ENCODE data around the gene IFI27L1.
"Not testable (repeated sequence)": the region's sequence is repeated elsewhere in the genome, so short reads cannot be mapped to it uniquely, and the experiment has no call there.

The IFI27L1 gene

DNA sequence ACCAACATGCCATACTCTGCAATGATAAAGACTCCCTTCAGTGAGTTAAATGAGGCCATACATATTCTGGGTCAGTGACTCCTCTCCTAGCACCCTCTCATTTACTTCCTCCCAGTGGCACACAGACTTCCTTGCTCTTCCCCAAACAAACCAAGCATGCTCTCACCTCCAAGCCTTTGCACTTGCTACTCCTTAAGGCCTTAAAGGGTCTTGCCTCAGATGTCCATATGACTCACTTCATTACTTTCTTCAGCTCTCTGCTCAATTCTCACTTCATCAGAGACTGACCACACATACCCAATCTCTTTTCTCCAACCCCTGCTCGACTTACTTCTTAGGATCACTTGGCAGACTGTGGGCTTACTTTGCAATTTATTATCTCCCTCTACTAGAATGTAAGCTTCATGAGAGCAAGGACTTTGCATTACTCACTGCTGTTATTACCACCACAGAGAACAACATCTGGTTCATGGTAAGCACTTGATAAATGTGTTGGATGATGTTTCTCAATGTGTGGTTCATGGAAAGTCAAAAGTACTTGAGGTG lies 22.9 kb upstream of the IFI27L1 start:
- Histone ChIP-seq H3K4me1 (ENCODE audit: insufficient read depth, low read length) (peaks cover 10% of the 10 kb centered on the region; the same call in 1 of the 2 replicates), H3K9me3 (ENCODE audit: insufficient read depth, low read depth, low read length) (no peaks in the 10 kb centered on the region), H3K36me3 (ENCODE audit: insufficient read depth, low read length) (peaks cover 90% of the 10 kb centered on the region), H3K4me3 (ENCODE audit: low read length) (no peak overlapping the region), H3K27ac (ENCODE audit: low read depth, low read length) (no peak overlapping the region), H3K9ac (ENCODE audit: low read depth, low read length) (no peak overlapping the region), H3K27me3 (ENCODE audit: insufficient read depth, low read length) (no peaks in the 10 kb centered on the region)
- 93% methylated on average over 1 of the region's 1 CpG for WGBS

DNA sequence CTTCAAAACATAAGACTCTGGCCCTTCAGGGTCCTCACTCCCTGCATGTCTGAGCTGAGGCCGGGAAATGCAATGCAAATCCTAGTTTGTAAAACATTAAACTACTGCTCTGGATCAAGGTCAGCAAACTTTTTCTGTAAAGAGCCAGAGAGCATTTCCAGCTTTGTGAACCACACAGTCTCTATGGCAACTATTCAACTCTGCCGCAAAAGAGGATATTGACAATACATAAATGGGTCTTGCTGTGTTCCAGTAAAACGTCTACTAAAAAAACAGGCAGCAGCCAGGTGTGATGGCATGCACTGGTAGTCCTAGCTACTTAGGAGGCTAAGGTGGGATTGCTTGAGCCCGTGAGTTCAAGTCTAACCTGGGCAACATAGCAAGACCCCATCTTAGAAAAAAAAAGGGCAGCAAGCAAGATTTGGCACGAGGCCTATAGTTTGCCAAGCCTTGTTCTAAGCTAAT lies 22.4 kb upstream of the IFI27L1 start:
- Histone ChIP-seq H3K36me3 (ENCODE audit: insufficient read depth, low read length) (peaks cover 89% of the 10 kb centered on the region), H3K9me3 (ENCODE audit: insufficient read depth, low read depth, low read length) (no peaks in the 10 kb centered on the region), H3K9ac (ENCODE audit: low read depth, low read length) (no peak overlapping the region), H3K4me3 (ENCODE audit: low read length) (no peak overlapping the region), H3K4me1 (ENCODE audit: insufficient read depth, low read length) (peaks cover 10% of the 10 kb centered on the region; the same call in 1 of the 2 replicates), H3K27me3 (ENCODE audit: insufficient read depth, low read length) (no peaks in the 10 kb centered on the region), H3K27ac (ENCODE audit: low read depth, low read length) (no peak overlapping the region)
- WGBS, result 96% methylated on average over 5 of the region's 5 CpGs

DNA sequence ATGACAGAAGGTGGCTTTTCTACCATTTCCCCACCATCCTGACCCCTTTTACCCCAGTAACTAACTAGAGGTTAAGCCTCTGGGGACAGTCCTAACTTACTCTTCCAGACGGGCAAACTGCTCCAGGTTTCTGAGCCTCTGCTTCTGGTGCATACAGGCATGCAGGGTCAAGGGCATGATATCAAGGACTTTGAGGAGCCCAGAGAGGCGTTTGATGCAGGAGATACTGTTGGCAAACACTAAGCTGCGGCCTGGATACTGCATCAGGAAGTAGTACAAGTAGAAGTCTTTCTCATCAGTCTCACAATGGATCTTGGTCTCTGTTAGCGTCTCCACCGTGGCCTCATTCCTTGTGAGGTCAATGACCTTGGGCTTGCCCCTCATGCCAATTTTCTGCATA lies 21.1 kb upstream of the IFI27L1 start:
- Histone ChIP-seq H3K4me3 (ENCODE audit: low read length) (no peak overlapping the region), H3K27me3 (ENCODE audit: insufficient read depth, low read length) (no peaks in the 10 kb centered on the region), H3K4me1 (ENCODE audit: insufficient read depth, low read length) (peaks cover 10% of the 10 kb centered on the region; the same call in 1 of the 2 replicates), H3K27ac (ENCODE audit: low read depth, low read length) (no peak overlapping the region), H3K9ac (ENCODE audit: low read depth, low read length) (no peak overlapping the region), H3K36me3 (ENCODE audit: insufficient read depth, low read length) (peaks cover 76% of the 10 kb centered on the region), H3K9me3 (ENCODE audit: insufficient read depth, low read depth, low read length) (no peaks in the 10 kb centered on the region)
- 94% methylated on average over 5 of the region's 5 CpGs for WGBS

DNA sequence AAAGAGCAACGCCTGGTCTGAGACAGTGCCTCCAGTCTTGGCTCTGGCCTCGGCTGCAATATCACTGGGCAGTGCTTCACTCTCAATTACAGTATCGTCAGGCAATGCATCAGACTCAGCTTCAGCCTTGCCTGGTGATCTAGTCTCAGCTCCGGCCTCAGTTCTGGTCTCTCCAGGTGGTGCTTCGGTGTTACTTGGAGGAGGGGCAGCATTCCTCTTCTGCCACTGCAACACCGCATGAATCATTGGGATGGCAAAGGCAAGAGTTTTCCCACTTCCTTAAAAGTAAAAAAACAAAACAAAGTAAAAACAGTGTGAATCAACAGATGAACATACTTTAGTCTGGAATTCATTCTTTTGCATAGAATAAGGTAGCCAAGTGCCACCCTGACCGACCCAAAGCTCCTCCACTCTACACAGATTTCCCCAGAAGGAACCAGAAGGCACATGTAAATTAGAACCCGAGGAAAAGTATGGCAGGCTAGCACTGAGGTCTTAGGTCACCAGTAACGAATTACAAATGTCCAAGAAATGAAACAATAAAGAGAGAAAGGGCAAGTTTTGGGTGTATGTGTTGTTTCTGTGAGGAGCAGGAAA lies 18.7 kb upstream of the IFI27L1 start:
- no peaks in the 10 kb centered on the region for H3K9me3 ChIP-seq (ENCODE audit: insufficient read depth, low read depth, low read length)
- H3K4me3 ChIP-seq (ENCODE audit: low read length), result no peak overlapping the region
- peaks cover 52% of the 10 kb centered on the region for H3K36me3 ChIP-seq (ENCODE audit: insufficient read depth, low read length)
- H3K9ac ChIP-seq (ENCODE audit: low read depth, low read length), result no peak overlapping the region
- H3K27ac ChIP-seq (ENCODE audit: low read depth, low read length), result peak overlapping the region; percentile 52
- no peaks in the 10 kb centered on the region for H3K27me3 ChIP-seq (ENCODE audit: insufficient read depth, low read length)
- 66% methylated on average over 9 of the region's 9 CpGs for WGBS
- peaks cover 21% of the 10 kb centered on the region; the same call in 1 of the 2 replicates for H3K4me1 ChIP-seq (ENCODE audit: insufficient read depth, low read length)

DNA sequence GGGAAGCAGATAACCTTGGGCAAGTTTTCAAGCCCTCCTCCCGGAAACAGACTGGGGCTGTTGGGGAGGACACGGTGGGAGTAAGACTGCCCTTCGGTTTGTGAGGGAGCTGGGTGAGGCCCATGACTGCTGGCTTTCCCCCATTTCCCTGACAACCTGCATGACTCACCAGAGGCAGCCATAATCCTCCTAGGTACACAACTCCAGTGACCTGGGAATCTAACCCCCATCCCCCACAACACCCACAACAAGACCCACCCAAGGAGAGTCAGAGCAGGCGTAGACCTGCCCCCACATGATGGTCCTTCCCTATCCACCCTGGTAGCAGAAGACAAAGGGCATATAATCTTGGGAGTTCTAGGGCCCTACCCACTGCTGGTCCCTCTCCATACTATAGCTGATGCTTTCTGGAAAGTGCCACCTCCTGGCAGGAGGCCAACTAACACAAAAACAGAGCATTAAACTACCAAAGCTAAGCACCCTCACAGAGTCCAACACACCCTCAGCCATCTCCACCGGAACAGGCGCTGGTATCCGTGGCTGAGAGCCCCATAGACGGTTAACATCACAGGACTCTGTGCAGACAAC lies 14.9 kb upstream of the IFI27L1 start:
- Histone ChIP-seq H3K9ac (ENCODE audit: low read depth, low read length) (0 out of 2 replicates have a peak overlapping the region, but pooled peaks have one; percentile 29), H3K4me3 (ENCODE audit: low read length) (no peak overlapping the region), H3K9me3 (ENCODE audit: insufficient read depth, low read depth, low read length) (peaks cover 7% of the 10 kb centered on the region; the same call in 1 of the 2 replicates), H3K36me3 (ENCODE audit: insufficient read depth, low read length) (peaks cover 14% of the 10 kb centered on the region), H3K4me1 (ENCODE audit: insufficient read depth, low read length) (peaks cover 21% of the 10 kb centered on the region; the same call in 1 of the 2 replicates), H3K27me3 (ENCODE audit: insufficient read depth, low read length) (no peaks in the 10 kb centered on the region), H3K27ac (ENCODE audit: low read depth, low read length) (0 out of 2 replicates have a peak overlapping the region, but pooled peaks have one; percentile 5)
- WGBS, result 76% methylated on average over 8 of the region's 8 CpGs

DNA sequence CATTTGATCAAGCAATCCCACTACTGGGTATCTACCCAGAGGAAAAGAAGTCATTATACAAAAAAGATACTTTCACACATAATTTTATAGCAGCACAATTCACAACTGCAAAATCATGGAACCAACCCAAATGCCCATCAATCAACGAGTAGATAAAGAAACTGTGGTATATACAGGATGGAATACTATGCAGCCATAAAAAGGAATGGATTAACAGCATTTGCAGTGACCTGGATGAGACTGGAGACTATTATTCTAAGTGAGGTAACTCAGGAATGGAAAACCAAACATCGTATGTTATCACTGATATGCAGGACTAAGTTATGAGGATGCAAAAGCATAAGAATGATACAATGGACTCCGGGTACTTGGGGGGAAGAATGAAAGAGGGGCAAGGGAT lies 9.0 kb upstream of the IFI27L1 start:
- WGBS, result 90% methylated on average over 3 of the region's 3 CpGs

DNA sequence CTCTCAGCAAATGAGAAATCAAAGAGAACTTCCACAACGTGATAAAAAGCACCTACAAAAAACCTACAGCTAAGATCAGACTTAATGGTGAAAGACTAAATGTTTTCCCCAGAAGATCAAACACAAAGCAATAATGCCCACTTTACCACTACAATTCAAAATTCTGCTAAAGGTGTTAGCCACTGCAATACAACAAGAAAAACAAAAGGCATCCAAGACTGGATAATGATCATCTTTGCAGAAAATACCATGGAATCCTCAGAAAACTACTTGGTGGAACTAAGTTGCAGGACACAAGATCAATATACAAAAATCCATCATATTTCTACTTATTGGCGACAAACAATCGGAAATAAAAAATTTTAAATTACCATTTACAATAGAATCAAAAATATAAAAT lies 6.6 kb upstream of the IFI27L1 start:
- Histone ChIP-seq H3K4me1 (ENCODE audit: insufficient read depth, low read length) (no peaks in the 10 kb centered on the region), H3K9ac (ENCODE audit: low read depth, low read length) (no peak overlapping the region), H3K36me3 (ENCODE audit: insufficient read depth, low read length) (peaks cover 41% of the 10 kb centered on the region), H3K4me3 (ENCODE audit: low read length) (no peak overlapping the region), H3K27me3 (ENCODE audit: insufficient read depth, low read length) (no peaks in the 10 kb centered on the region), H3K27ac (ENCODE audit: low read depth, low read length) (no peak overlapping the region), H3K9me3 (ENCODE audit: insufficient read depth, low read depth, low read length) (peaks cover 25% of the 10 kb centered on the region)
- WGBS, result 99% methylated on average over 2 of the region's 3 CpGs

More for the DNA sequence above, 9.0 kb upstream of the IFI27L1 start:
- not testable (repeated sequence) for H3K27ac ChIP-seq (ENCODE audit: low read depth, low read length); H3K4me3 ChIP-seq (ENCODE audit: low read length); H3K9ac ChIP-seq (ENCODE audit: low read depth, low read length); H3K27me3 ChIP-seq (ENCODE audit: insufficient read depth, low read length); H3K4me1 ChIP-seq (ENCODE audit: insufficient read depth, low read length)
- H3K36me3 ChIP-seq (ENCODE audit: insufficient read depth, low read length), result peaks cover 17% of the 10 kb centered on the region
- H3K9me3 ChIP-seq (ENCODE audit: insufficient read depth, low read depth, low read length), result peaks cover 25% of the 10 kb centered on the region

DNA sequence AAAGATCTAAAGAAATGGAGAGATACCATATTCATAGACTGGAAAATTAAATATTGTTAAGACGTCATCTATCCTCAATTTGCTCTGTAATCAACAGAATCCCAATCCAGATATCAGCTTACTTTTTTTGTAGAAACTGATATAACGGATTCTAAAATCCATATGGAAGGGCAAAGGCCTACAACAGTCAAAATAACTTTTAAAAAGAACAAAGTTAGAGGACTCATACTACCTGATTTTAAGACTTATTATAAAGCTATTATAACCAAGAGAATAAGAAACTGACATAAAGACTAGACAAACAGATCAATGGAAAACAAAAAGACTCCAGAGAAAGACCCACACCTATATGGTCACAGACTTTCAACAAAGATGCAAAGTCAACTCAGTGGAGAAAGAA lies 6.1 kb upstream of the IFI27L1 start:
- Histone ChIP-seq H3K4me1 (ENCODE audit: insufficient read depth, low read length) (no peaks in the 10 kb centered on the region), H3K9me3 (ENCODE audit: insufficient read depth, low read depth, low read length) (peaks cover 20% of the 10 kb centered on the region), H3K27ac (ENCODE audit: low read depth, low read length) (no peak overlapping the region), H3K27me3 (ENCODE audit: insufficient read depth, low read length) (no peaks in the 10 kb centered on the region), H3K9ac (ENCODE audit: low read depth, low read length) (no peak overlapping the region), H3K4me3 (ENCODE audit: low read length) (no peak overlapping the region), H3K36me3 (ENCODE audit: insufficient read depth, low read length) (peaks cover 42% of the 10 kb centered on the region)
- 94% methylated on average over 2 of the region's 2 CpGs for WGBS

DNA sequence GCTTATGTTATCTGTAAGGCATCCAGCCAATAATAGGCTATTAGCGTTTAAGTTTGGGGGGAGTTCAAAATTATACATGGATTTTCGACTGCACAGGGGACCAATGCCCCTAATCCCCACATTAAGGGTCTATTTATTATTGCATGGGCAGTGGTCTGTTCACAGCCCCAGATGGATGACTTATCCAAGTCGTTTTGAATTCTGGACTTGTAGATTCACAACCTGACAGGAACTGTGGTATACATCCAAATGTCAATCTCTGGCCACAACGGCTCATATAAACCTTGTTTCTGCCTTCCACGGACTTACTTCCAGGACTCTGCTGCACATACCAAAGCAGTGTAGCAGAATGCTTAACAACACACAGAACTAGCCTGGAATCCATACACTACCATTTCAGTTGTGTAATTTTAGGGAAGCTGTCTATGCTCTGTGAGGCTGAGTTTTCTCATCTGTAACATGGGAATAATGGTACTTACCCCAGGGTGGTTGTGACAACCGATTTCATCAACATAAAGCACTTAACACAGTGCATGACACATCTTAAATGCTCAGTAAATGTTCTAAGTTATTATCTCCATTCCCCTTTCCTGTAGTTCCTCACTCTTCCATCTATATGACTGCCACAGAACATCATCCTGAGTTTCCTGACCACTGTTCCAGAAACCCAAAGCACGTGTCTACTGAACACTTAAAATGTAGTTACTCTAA lies 3.8 kb upstream of the IFI27L1 start:
- Histone ChIP-seq H3K27ac (ENCODE audit: low read depth, low read length) (no peak overlapping the region), H3K9me3 (ENCODE audit: insufficient read depth, low read depth, low read length) (peaks cover 18% of the 10 kb centered on the region), H3K27me3 (ENCODE audit: insufficient read depth, low read length) (no peaks in the 10 kb centered on the region), H3K4me3 (ENCODE audit: low read length) (no peak overlapping the region), H3K36me3 (ENCODE audit: insufficient read depth, low read length) (peaks cover 42% of the 10 kb centered on the region), H3K9ac (ENCODE audit: low read depth, low read length) (no peak overlapping the region), H3K4me1 (ENCODE audit: insufficient read depth, low read length) (peaks cover 7% of the 10 kb centered on the region; the same call in 1 of the 2 replicates)
- 92% methylated on average over 7 of the region's 7 CpGs for WGBS

DNA sequence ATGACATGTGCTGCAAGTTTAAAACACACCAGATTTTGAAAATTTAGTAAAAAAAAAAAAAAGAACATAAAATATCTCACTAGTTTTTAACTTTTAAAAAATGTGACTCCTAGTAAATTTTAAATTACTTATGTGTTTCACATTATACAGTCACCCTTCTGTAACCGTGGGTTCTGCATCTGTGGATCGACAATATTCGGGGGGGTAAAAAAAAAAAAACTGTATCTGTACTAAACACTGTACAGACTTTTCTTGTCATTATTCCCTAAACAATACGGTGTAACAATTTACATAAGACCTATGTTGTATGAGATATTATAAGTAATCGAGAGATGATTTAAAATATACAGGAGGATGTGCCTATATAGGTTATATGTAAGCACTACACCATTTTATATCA lies 3.3 kb upstream of the IFI27L1 start:
- WGBS, result 100% methylated on average over 3 of the region's 5 CpGs

More for the DNA sequence above, 3.3 kb upstream of the IFI27L1 start:
- H3K9me3 ChIP-seq (ENCODE audit: insufficient read depth, low read depth, low read length), result peaks cover 18% of the 10 kb centered on the region
- peaks cover 7% of the 10 kb centered on the region; the same call in 1 of the 2 replicates for H3K4me1 ChIP-seq (ENCODE audit: insufficient read depth, low read length)
- no peaks in the 10 kb centered on the region for H3K27me3 ChIP-seq (ENCODE audit: insufficient read depth, low read length)
- H3K27ac ChIP-seq (ENCODE audit: low read depth, low read length), result no peak overlapping the region
- H3K36me3 ChIP-seq (ENCODE audit: insufficient read depth, low read length), result peaks cover 42% of the 10 kb centered on the region
- no peak overlapping the region for H3K9ac ChIP-seq (ENCODE audit: low read depth, low read length)
- H3K4me3 ChIP-seq (ENCODE audit: low read length), result no peak overlapping the region
